Smooth muscle cell (in vitro differentiated cells): ENCODE results near the gene ABHD12. TPM values are rescaled to one million over a fixed set of nuclear protein-coding genes. Genes with fewer than 3 reads are reported as not detected.

Experiments
- DNase-seq: peaks from one replicate; lab custom pipeline; 2025; ENCODE audit not compliant: unreplicated experiment; lab: John Stamatoyannopoulos, UW
- H2AFZ ChIP-seq: fragments of 200-600 bp; sonication (generic); 2 replicates; pipeline ENCODE4 v1.6.0; 2016; ENCODE audit warnings: antibody characterized with exemption, low read depth, mild to moderate bottlenecking
- H3F3A ChIP-seq: fragments of 200-600 bp; sonication (generic); 2 replicates; pipeline ENCODE4 v1.6.0; 2017; ENCODE audit warnings: antibody characterized with exemption, low read depth
- H3K27ac ChIP-seq: fragments of 200-600 bp; sonication (generic); 2 replicates; pipeline ENCODE4 v1.5.1; 2016; ENCODE audit warnings: low read depth, mild to moderate bottlenecking
- H3K27me3 ChIP-seq: fragments of 200-600 bp; sonication (generic); 2 replicates; pipeline ENCODE4 v1.6.1; 2016; ENCODE audit warnings: low read depth, mild to moderate bottlenecking
- H3K36me3 ChIP-seq: fragments of 200-600 bp; sonication (generic); 2 replicates; pipeline ENCODE4 v1.5.1; 2016; ENCODE audit warnings: low read depth
- H3K4me1 ChIP-seq: fragments of 200-600 bp; sonication (generic); 2 replicates; pipeline ENCODE4 v1.5.1; 2016; ENCODE audit warnings: low read depth
- H3K4me2 ChIP-seq: fragments of 200-600 bp; sonication (generic); 2 replicates; pipeline ENCODE4 v1.6.0; 2016; ENCODE audit warnings: mild to moderate bottlenecking
- H3K4me3 ChIP-seq: fragments of 200-600 bp; sonication (generic); 2 replicates; pipeline ENCODE4 v1.5.1; 2016; ENCODE audit warnings: mild to moderate bottlenecking
- H3K79me2 ChIP-seq: fragments of 200-600 bp; sonication (generic); 2 replicates; pipeline ENCODE4 v1.6.0; 2016; ENCODE audit warnings: low read depth, mild to moderate bottlenecking
- H3K9ac ChIP-seq: fragments of 200-600 bp; sonication (generic); 2 replicates; pipeline ENCODE4 v1.6.0; 2016; ENCODE audit warnings: low read depth
- H3K9me3 ChIP-seq: fragments of 200-600 bp; sonication (generic); replicated peaks from 2 replicates; pipeline ENCODE4 v1.5.1; 2016; ENCODE audit warnings: low read depth
- H4K20me1 ChIP-seq: fragments of 200-600 bp; sonication (generic); 2 replicates; pipeline ENCODE4 v1.6.0; 2016; ENCODE audit warnings: low read depth
- WGBS: methylation state at CpG from one replicate; pipeline ENCODE4 v1.1.7; 2016; ENCODE audit warnings: low lambda C conversion rate; 5-methylcytosine and 5-hydroxymethylcytosine counted together
- polyA plus RNA-seq: library from polyadenylated mRNA; unstranded; fragments of >200 nt; fragmentation: Nextera tagmentation; extraction: Ambion mirVana; gene quantifications from 2 replicates; pipeline ENCODE4 v1.2.1, GENCODE V29; 2016
- total RNA-seq: library from RNA; depleted of rRNA; stranded (reverse); fragments of >200 nt; gene quantifications from 2 replicates; pipeline ENCODE4 v1.2.3, GENCODE V29; 2014
- TF ChIP-seq, protein P1 (sequence below): fragments of 200-600 bp; sonication (generic); IDR thresholded peaks from 2 replicates; pipeline ENCODE4 v1.5.1; 2017; ENCODE audit warnings: borderline replicate concordance, mild to moderate bottlenecking, antibody characterized with exemption; ENCODE audit not compliant: insufficient read depth, poor library complexity, severe bottlenecking

The ABHD12 gene
- total and polyA plus RNA-seq, 2 experiments from 2014 or later: 18.5 to 41.8 TPM

DNA sequence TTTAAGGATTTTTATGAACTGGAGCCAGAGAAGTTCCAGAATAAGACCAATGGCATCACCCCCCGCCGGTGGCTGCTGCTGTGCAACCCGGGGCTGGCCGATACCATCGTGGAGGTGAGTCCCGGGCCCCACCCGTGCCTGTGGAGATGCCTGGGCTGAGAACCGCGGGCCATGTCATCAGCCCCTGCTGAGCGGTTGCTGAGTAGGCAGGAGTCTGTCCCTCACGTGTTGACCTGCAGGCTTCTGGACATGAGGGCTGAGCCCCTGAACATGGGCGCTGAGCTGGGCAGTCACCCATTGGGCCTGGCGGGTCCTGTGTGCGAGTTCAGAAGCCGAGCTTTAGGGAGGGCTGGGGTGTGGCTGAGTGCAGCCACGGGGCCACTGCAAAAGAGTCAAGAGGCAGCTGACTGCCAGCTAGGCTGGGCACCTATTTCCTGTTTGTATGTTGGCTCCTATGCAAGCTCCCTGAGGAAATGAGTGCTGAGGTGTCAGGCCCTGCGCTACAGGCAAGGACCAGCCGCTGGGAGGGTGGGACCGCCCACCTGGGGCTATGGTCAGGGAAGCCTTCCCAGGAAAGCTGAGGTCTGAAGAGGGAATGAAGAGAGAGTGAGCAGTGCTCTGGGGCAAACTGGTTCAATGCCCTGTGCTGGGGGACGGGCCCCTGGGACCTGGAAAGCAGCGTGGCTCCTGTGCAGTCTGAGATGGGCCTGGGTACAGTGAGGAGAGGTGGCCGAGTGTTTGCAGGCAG is 108.4 kb downstream of the ABHD12 start:
- Histone ChIP-seq H3K9me3 (no peaks in the 10 kb centered on the region), H3F3A (no peaks in the 10 kb centered on the region), H3K79me2 (no peaks in the 10 kb centered on the region), H4K20me1 (no peaks in the 10 kb centered on the region), H2AFZ (no peak overlapping the region), H3K4me3 (no peak overlapping the region), H3K4me1 (no peaks in the 10 kb centered on the region), H3K36me3 (no peaks in the 10 kb centered on the region), H3K4me2 (no peak overlapping the region), H3K9ac (no peak overlapping the region), H3K27me3 (no peaks in the 10 kb centered on the region), H3K27ac (no peak overlapping the region)
- TF ChIP-seq, protein P1, sequence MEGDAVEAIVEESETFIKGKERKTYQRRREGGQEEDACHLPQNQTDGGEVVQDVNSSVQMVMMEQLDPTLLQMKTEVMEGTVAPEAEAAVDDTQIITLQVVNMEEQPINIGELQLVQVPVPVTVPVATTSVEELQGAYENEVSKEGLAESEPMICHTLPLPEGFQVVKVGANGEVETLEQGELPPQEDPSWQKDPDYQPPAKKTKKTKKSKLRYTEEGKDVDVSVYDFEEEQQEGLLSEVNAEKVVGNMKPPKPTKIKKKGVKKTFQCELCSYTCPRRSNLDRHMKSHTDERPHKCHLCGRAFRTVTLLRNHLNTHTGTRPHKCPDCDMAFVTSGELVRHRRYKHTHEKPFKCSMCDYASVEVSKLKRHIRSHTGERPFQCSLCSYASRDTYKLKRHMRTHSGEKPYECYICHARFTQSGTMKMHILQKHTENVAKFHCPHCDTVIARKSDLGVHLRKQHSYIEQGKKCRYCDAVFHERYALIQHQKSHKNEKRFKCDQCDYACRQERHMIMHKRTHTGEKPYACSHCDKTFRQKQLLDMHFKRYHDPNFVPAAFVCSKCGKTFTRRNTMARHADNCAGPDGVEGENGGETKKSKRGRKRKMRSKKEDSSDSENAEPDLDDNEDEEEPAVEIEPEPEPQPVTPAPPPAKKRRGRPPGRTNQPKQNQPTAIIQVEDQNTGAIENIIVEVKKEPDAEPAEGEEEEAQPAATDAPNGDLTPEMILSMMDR: no peak
- WGBS: 96% methylated on average over 22 of the region's 22 CpGs
- no peak for DNase-seq

DNA sequence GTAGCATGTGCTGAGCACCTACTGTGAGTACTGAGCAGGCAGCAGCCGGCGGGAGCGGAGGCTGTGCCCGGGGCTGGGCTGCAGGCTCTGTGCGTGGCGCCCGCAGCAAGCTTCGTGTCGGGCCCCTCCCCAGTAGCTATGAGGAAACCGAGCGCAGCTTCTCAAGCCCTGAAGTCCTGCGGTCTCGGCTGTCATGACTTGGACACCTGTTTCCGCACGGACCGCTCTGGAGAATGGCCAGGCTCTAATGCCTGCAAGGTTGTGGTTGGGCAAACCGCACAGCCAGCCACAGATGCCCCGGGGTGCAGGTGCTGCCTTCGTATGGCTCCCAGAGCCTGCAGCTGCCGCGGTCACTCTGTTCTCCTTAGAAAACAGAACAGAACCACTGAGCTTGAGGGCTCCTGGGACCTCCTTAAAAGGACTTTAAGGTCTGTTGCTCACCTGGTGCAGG is 109.1 kb downstream of the ABHD12 start:
- Histone ChIP-seq H3K9me3 (no peaks in the 10 kb centered on the region), H3K36me3 (no peaks in the 10 kb centered on the region), H3K9ac (no peak overlapping the region), H2AFZ (no peak overlapping the region), H3K27ac (no peak overlapping the region), H4K20me1 (no peaks in the 10 kb centered on the region), H3K4me2 (no peak overlapping the region), H3F3A (no peaks in the 10 kb centered on the region), H3K4me3 (no peak overlapping the region), H3K27me3 (no peaks in the 10 kb centered on the region), H3K4me1 (no peaks in the 10 kb centered on the region), H3K79me2 (no peaks in the 10 kb centered on the region)
- TF ChIP-seq, protein P1: no peak
- WGBS: 91% methylated on average over 20 of the region's 21 CpGs
- no peak for DNase-seq

DNA sequence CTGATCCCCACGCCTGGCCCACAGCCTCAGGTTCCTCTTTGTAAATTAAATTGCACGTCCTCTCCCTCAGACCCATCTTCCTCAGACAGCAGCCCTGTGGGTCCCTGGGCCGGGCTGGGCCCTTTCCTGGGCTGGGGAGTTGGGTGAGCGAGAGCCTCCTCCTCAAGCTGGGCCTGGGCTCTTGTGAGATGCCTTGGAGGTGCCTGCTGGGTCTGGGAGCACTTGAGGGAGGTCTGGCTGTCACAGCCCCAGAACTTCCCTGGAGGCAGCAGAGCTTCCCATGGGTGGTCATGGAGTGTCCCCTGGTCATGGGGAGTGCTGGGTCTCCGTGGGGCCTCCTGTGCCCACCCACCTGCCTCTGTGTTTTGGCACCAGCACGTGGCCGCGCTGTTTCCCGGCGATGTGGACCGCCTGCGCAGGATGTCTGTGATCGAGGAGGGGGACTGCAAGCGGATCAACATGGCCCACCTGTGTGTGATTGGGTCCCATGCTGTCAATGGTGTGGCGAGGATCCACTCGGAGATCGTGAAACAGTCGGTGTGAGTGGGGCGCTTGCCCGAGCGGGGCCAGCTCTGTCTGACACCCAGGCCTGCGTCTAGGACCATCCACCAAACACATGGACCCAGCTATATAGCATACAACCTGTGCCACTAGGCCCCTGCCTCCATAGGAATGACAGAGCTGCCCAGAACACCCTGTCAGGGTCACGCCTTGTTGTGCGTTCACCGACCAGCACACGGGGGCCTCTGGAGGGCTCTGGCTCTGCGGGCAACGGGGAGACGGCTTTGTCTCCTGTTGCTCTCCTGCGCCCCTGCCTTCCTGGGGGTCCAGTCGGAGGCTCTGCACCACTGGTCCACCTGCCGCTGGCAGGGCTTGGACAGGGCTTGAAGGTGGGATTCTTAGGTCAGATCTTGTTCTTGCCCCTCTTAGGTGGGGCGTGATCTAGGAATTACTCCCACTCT is 109.8 kb downstream of the ABHD12 start:
- 98% methylated on average over 33 of the region's 33 CpGs for WGBS
- Histone ChIP-seq H3K9ac (no peak overlapping the region), H3K27ac (no peak overlapping the region), H3K4me3 (no peak overlapping the region), H4K20me1 (no peaks in the 10 kb centered on the region), H2AFZ (no peak overlapping the region), H3F3A (no peaks in the 10 kb centered on the region), H3K27me3 (no peaks in the 10 kb centered on the region), H3K79me2 (no peaks in the 10 kb centered on the region), H3K4me1 (no peaks in the 10 kb centered on the region), H3K36me3 (no peaks in the 10 kb centered on the region), H3K4me2 (no peak overlapping the region), H3K9me3 (no peaks in the 10 kb centered on the region)
- TF ChIP-seq, protein P1: no peak
- no peak for DNase-seq
